Kidney epithelial cell (primary cell): ENCODE measurements around the gene NR0B2. TPM values are rescaled to one million over a fixed set of nuclear protein-coding genes. Genes with fewer than 3 reads are reported as not detected.

Experiments used
- DNase-seq: peaks from one replicate; pipeline ENCODE4 v3.0.0-alpha.2; 2010; ENCODE audit warnings: low read depth
- H3K27me3 ChIP-seq: 2 replicates; pipeline ENCODE4 v1.6.0; 2011; ENCODE audit warnings: low read length; ENCODE audit not compliant: control insufficient read depth, insufficient read depth
- H3K36me3 ChIP-seq: 2 replicates; pipeline ENCODE4 v1.5.1; 2011; ENCODE audit warnings: low read length; ENCODE audit not compliant: control insufficient read depth, insufficient read depth
- H3K4me3 ChIP-seq: 2 replicates; pipeline ENCODE4 v1.5.1; 2011; ENCODE audit warnings: low read depth, mild to moderate bottlenecking, control low read depth, low read length
- CTCF ChIP-seq: IDR thresholded peaks from 2 replicates; pipeline ENCODE4 v1.5.1; 2011; ENCODE audit warnings: mild to moderate bottlenecking, moderate library complexity, low read length, control low read depth, inconsistent platforms; ENCODE audit not compliant: insufficient read depth, poor library complexity, severe bottlenecking
- total RNA-seq: library from RNA; depleted of rRNA; stranded (reverse); fragments of >200 nt; gene quantifications from 2 replicates; pipeline ENCODE4 v1.2.3, GENCODE V29; 2015

The NR0B2 gene
- total RNA-seq, 1 donor from 2014 or later: not detected

GRCh38 chr1:26957306-26957705, 43.5 kb upstream of the NR0B2 start:
- no peak for TF ChIP-seq CTCF
- no peak overlapping the region for H3K4me3 ChIP-seq
- peaks cover 10% of the 10 kb centered on the region for H3K27me3 ChIP-seq
- no peak for DNase-seq
- H3K36me3 ChIP-seq: no peaks in the 10 kb centered on the region

GRCh38 chr1:26956321-26956720, 42.5 kb upstream of the NR0B2 start:
- DNase-seq: no peak
- peaks cover 10% of the 10 kb centered on the region for H3K27me3 ChIP-seq
- no peaks in the 10 kb centered on the region for H3K36me3 ChIP-seq
- no peak overlapping the region for H3K4me3 ChIP-seq
- TF ChIP-seq CTCF: no peak

GRCh38 chr1:26953374-26953773, 39.6 kb upstream of the NR0B2 start:
- Histone ChIP-seq H3K36me3 (no peaks in the 10 kb centered on the region), H3K27me3 (no peaks in the 10 kb centered on the region), H3K4me3 (no peak overlapping the region)
- no peak for TF ChIP-seq CTCF
- no peak for DNase-seq

- no peak overlapping the region for H3K4me3 ChIP-seq
- DNase-seq: no peak
- TF ChIP-seq CTCF: no peak
- no peaks in the 10 kb centered on the region for H3K27me3 ChIP-seq
- H3K36me3 ChIP-seq: no peaks in the 10 kb centered on the region
Measured at GRCh38 chr1:26951821-26952497, 38.2 kb upstream of the NR0B2 start.

DNA sequence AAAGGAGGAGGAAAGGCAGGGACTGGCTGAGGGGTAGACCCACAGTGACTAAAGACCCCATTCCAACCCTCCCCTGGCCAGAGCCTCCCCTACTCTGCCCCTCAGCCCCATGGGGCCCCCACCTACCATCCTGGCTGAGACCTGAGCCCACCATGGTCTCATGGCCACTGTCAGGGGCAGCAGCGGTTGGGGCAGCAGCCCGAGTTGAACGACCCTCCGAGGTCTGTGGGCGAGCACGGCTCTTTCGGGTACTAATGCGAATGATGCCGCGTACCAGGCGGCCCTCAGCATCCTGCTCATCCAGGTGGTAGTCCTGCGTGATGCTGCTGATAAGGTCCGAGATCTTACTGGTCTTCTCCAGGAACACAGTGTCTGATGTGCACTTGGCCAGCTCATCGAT, 37.4 kb upstream of the NR0B2 start:
- Histone ChIP-seq H3K4me3 (no peak overlapping the region), H3K27me3 (no peaks in the 10 kb centered on the region), H3K36me3 (no peaks in the 10 kb centered on the region)
- DNase-seq: no peak
- no peak for TF ChIP-seq CTCF

DNA sequence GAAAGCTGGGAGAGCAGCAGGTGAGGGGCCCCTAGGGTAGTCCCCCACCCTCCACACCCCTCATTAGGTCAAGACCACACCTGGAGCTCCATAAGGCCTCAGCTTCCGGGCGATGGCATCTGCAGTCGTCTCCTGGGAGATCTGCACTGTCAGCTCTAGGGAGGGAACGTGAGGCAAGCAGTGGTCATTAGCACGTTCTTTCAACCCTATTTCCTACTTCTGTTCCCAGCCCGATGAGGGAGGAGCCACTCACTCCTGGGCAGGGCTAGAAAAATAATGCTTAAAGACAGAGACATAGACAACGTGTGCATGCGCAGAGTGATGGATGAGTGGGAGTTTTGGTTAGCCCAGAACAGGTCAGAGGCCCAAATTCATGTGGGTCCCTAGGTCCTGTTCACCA, 36.8 kb upstream of the NR0B2 start:
- DNase-seq: no peak
- no peak for TF ChIP-seq CTCF

More for the DNA sequence above, 36.8 kb upstream of the NR0B2 start:
- Histone ChIP-seq H3K4me3 (no peak overlapping the region), H3K27me3 (no peaks in the 10 kb centered on the region), H3K36me3 (peaks cover 2% of the 10 kb centered on the region)
